ENCODE data around the gene POLR1G.

POLR1G gene

GRCh38 chr19:45401815-45402214 lies 4.6 kb upstream of the POLR1G start:
- Histone ChIP-seq H4K20me1 (ENCODE audit: control insufficient read depth, insufficient read depth, low read depth, low read length) (no peaks in the 10 kb centered on the region), H3K4me3 (ENCODE audit: low read length) (no peak overlapping the region), H3K27me3 (ENCODE audit: control insufficient read depth, low read length) (peaks cover 12% of the 10 kb centered on the region), H3K9me2 (replicated peaks; ENCODE audit: control insufficient read depth, low read length) (no peaks in the 10 kb centered on the region), H3K4me1 (ENCODE audit: control insufficient read depth, low read length) (peaks cover 44% of the 10 kb centered on the region), H3K4me2 (ENCODE audit: low read length) (no peak overlapping the region), H3K9me3 (ENCODE audit: control insufficient read depth, insufficient read depth, low read length) (no peaks in the 10 kb centered on the region), H3K79me2 (ENCODE audit: control insufficient read depth, low read length) (peaks cover 4% of the 10 kb centered on the region), H3K27ac (ENCODE audit: low read depth, low read length) (no peak overlapping the region), H3K36me3 (ENCODE audit: control insufficient read depth, low read length) (no peaks in the 10 kb centered on the region), H3F3A (ENCODE audit: control insufficient read depth, insufficient read depth) (peaks cover 12% of the 10 kb centered on the region; the same call in 1 of the 2 replicates)
- no peak for TF ChIP-seq CTCF (IDR thresholded peaks at IDR 0.05; ENCODE audit: low read depth, low read length, poor library complexity, severe bottlenecking)
- TF ChIP-seq EZH2phosphoT487 (IDR thresholded peaks at IDR 0.05; ENCODE audit: borderline replicate concordance, low read length): no peak

DNA sequence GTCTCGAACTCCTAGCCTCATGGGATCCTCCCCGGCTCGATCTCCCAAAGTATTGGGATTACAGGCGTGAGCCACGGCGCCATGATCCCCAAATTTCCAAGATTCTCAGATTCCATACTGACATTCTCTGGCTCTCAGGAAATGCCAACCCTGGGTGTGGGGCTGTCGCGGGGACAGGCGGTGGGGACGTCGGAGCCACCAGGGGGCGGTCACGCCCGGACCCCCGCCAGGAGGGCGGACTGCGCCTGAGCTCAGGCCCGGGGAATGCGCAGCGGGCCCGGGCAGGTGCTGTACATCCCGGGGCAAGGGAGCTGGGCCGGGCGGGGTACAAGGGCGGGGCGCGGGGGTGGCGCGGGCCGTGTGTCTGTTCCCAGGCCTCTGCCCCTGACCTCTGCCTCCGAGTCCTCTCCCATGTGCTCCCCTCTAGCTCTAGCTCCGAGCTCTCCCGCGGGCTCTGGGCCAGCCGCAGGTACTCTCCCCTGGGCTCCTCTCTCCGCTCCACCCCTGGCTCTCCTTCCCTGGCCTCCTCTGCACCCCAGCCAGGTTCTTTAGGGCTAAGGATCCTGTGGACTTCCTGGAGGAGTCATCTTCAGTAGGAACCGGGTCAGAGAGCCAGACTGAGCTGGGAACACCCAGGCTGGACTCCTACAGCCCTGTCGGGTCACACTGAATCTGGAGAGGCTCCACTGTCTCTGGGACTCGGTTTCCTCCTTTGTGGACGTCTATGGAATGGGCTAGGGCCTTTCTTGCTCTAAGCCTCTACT lies 4.0 kb upstream of the POLR1G start:
- peak overlapping the region; percentile 91 for H3K4me2 ChIP-seq (ENCODE audit: low read length)
- peaks cover 10% of the 10 kb centered on the region for H3K79me2 ChIP-seq (ENCODE audit: control insufficient read depth, low read length)
- no peaks in the 10 kb centered on the region for H4K20me1 ChIP-seq (ENCODE audit: control insufficient read depth, insufficient read depth, low read depth, low read length)
- H3K27me3 ChIP-seq (ENCODE audit: control insufficient read depth, low read length): peaks cover 12% of the 10 kb centered on the region
- H3F3A ChIP-seq (ENCODE audit: control insufficient read depth, insufficient read depth): peaks cover 12% of the 10 kb centered on the region; the same call in 1 of the 2 replicates
- peaks cover 47% of the 10 kb centered on the region for H3K4me1 ChIP-seq (ENCODE audit: control insufficient read depth, low read length)
- TF ChIP-seq EZH2phosphoT487 (IDR thresholded peaks at IDR 0.05; ENCODE audit: borderline replicate concordance, low read length) (no peak), CTCF (IDR thresholded peaks at IDR 0.05; ENCODE audit: low read depth, low read length, poor library complexity, severe bottlenecking) (peak; percentile 93)
- no peak overlapping the region for H3K27ac ChIP-seq (ENCODE audit: low read depth, low read length)
- no peaks in the 10 kb centered on the region for H3K36me3 ChIP-seq (ENCODE audit: control insufficient read depth, low read length)
- no peaks in the 10 kb centered on the region for H3K9me2 ChIP-seq (replicated peaks; ENCODE audit: control insufficient read depth, low read length)
- H3K4me3 ChIP-seq (ENCODE audit: low read length): no peak overlapping the region
- H3K9me3 ChIP-seq (ENCODE audit: control insufficient read depth, insufficient read depth, low read length): no peaks in the 10 kb centered on the region

GRCh38 chr19:45403272-45403671 lies 3.2 kb upstream of the POLR1G start:
- H3K9me2 ChIP-seq (replicated peaks; ENCODE audit: control insufficient read depth, low read length): no peaks in the 10 kb centered on the region
- H3K79me2 ChIP-seq (ENCODE audit: control insufficient read depth, low read length): peaks cover 18% of the 10 kb centered on the region
- peak overlapping the region; percentile 95; the same call in 1 of the 2 replicates for H3K4me3 ChIP-seq (ENCODE audit: low read length)
- peaks cover 3% of the 10 kb centered on the region for H3K36me3 ChIP-seq (ENCODE audit: control insufficient read depth, low read length)
- H3K9me3 ChIP-seq (ENCODE audit: control insufficient read depth, insufficient read depth, low read length): no peaks in the 10 kb centered on the region
- peaks cover 54% of the 10 kb centered on the region for H3K4me1 ChIP-seq (ENCODE audit: control insufficient read depth, low read length)
- TF ChIP-seq CTCF (IDR thresholded peaks at IDR 0.05; ENCODE audit: low read depth, low read length, poor library complexity, severe bottlenecking) (no peak), EZH2phosphoT487 (IDR thresholded peaks at IDR 0.05; ENCODE audit: borderline replicate concordance, low read length) (no peak)
- no peaks in the 10 kb centered on the region for H4K20me1 ChIP-seq (ENCODE audit: control insufficient read depth, insufficient read depth, low read depth, low read length)
- H3F3A ChIP-seq (ENCODE audit: control insufficient read depth, insufficient read depth): peaks cover 12% of the 10 kb centered on the region; the same call in 1 of the 2 replicates
- no peak overlapping the region for H3K27ac ChIP-seq (ENCODE audit: low read depth, low read length)
- H3K27me3 ChIP-seq (ENCODE audit: control insufficient read depth, low read length): peaks cover 12% of the 10 kb centered on the region
- H3K4me2 ChIP-seq (ENCODE audit: low read length): peak overlapping the region; percentile 91
